AG10803 (cell line): ENCODE measurements around the gene ANKFY1.

Source experiments
- DNase-seq: peaks from one replicate; pipeline ENCODE4 v3.0.0; 2010; ENCODE audit warnings: low read depth
- H3K4me3 ChIP-seq: 2 replicates; pipeline ENCODE4 v1.5.1; 2011; ENCODE audit warnings: mild to moderate bottlenecking, low read length, control low read depth
- TF ChIP-seq, protein P1 (sequence below): conservative IDR thresholded peaks from 2 replicates; pipeline ENCODE4 v1.5.1; 2011; ENCODE audit warnings: mild to moderate bottlenecking, low read length, control low read depth, inconsistent platforms

ANKFY1 gene

DNA sequence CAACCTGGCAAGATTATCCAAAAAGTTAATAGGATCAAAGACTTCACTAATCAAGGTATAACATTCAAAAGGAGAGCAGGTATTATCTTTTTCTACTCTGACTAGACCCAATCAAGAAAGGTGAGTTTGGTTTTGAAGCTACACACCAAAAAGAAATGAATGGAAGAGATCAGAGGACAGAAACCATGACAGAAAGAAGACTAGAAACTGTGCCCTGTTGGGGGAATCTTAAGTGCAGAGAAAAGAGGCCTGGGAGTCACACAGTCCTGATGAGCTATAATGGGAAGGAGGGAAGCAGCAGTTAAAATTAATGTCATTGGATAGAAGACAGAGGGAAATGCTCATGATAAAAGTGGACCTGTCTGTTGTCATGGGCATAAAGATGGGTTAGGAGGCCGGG, 138.2 kb downstream of the ANKFY1 start:
- no peak overlapping the region for H3K4me3 ChIP-seq
- TF ChIP-seq, protein P1, sequence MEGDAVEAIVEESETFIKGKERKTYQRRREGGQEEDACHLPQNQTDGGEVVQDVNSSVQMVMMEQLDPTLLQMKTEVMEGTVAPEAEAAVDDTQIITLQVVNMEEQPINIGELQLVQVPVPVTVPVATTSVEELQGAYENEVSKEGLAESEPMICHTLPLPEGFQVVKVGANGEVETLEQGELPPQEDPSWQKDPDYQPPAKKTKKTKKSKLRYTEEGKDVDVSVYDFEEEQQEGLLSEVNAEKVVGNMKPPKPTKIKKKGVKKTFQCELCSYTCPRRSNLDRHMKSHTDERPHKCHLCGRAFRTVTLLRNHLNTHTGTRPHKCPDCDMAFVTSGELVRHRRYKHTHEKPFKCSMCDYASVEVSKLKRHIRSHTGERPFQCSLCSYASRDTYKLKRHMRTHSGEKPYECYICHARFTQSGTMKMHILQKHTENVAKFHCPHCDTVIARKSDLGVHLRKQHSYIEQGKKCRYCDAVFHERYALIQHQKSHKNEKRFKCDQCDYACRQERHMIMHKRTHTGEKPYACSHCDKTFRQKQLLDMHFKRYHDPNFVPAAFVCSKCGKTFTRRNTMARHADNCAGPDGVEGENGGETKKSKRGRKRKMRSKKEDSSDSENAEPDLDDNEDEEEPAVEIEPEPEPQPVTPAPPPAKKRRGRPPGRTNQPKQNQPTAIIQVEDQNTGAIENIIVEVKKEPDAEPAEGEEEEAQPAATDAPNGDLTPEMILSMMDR: no peak
- DNase-seq: no peak

DNA sequence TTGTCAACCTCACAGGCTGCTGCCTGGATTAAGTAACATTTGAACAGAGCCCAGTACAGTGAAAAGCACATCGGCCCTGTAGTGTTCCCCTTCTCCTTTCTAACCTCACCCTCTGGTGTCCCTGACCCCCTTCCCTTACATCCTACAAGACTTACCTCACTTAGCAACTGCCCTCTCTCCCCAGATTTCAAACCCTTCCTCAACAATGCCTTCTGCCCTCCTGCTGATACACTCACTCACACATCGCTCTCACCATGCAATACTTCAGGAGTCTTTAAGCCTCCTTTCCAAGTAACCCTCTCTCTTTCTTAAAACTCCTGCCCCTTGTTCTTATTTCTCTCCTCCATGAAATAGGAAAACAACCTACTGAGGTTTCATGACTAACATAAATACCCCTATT, 138.8 kb downstream of the ANKFY1 start:
- no peak for DNase-seq
- TF ChIP-seq, protein P1: no peak

DNA sequence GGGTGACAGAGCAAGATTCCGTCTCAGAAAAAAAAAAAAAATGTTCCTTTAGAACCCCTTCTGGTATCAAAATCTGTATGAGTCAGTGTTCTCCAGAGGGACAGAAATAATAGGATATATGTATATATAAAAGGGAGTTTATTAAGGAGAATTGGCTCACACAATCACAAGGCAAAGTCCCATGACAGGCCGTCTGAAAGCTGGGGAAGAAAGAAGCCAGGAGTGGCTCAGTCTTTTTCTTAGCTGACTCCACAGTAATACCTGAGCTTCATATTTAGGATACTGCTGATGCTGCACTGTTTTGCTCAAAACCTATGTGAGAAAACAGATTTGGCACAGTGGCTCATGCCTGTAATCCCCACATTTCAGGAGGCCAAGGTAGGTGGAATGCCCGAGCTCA, 143.4 kb downstream of the ANKFY1 start:
- no peak overlapping the region for H3K4me3 ChIP-seq
- TF ChIP-seq, protein P1: no peak
- no peak for DNase-seq

More for the DNA sequence above, 138.8 kb downstream of the ANKFY1 start:
- no peak overlapping the region for H3K4me3 ChIP-seq

DNA sequence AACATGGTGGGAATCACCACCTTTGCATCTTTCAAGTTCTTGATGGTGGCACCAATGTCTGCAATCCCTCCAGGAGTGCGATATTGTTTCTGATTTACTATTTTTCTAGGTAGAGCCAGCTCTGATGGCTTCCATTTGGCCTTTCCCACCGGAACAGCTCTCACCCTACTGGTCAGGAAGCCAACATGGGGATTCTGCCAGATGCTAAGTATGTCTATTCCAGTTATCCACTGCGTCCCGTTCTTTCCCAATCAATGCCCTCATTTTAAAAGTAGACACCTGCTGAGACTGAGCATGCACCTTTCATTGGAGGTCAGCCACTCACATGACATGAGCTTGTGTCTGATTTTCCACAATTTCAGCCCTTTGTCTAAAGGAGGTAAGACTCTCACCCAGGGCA, 144.5 kb downstream of the ANKFY1 start:
- H3K4me3 ChIP-seq: no peak overlapping the region
- TF ChIP-seq, protein P1: no peak
- no peak for DNase-seq

DNA sequence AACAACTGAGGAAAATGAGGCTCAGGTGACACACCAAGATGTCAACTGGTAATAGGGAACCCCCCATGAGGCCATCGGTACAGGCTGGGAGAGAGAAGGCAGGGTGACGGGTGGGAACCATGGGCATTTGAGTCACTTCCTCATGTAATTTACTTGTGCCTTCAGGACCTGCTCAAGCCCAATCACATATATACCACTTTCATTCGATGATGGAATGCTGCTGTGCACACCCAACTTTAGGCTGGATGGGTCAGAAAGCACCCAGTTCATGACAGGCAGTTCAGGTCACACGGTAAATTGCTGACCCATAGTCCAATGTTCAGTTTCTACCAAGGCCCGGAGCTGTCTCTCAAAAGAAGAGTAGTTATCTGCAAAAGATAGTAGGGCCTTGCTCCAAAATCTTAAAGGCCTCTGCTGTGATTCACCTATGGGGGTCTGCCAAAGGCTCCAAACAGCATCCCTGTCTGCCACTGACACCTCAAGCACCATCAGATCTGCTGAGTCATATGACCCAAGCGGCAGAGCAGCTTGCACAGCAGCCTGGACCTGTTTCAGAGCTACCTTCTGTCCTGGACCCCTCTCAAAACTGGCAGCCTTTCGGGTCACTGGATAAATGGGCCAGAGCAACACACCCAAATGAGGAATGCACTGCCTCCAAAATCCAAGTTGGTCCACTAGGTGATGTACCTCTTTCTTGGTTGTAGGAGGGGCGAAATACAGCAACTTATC, 145.6 kb downstream of the ANKFY1 start:
- no peak for DNase-seq
- no peak overlapping the region for H3K4me3 ChIP-seq
- TF ChIP-seq, protein P1: no peak

DNA sequence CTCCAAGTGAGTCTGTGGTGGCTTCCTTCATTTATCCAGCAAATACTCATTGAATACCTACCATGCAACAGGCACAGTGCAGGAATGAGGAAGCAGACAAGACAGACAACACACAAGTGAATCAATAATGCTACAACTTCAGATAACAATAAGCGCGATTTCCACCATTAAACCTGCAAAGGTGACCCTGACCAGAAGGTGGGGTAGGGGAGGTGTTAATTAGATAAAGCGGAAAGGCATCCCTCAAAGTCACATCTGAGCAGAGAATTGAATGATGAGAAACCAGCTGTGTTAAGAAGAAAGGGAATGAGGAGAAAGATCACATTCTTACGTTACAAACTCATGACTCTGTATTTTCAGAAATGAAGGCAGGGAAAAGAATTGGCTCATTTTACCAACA, 147.3 kb downstream of the ANKFY1 start:
- TF ChIP-seq, protein P1: no peak
- no peak overlapping the region for H3K4me3 ChIP-seq
- DNase-seq: no peak
